ENCODE data around the gene CCNK. TPM values are rescaled to one million over a fixed set of nuclear protein-coding genes. Genes with fewer than 3 reads are reported as not detected.

The CCNK gene
- 10 to 100 TPM; 23.4 to 66.3 (median 39.0) TPM for total RNA-seq

GRCh38 chr14:99480917-99481744, at the start of gene CCNK:
Gene CCNK, plus strand, starts transcription at chr14:99481409. Its CDS starts 11,269 bp downstream, at chr14:99492678.
- Histone ChIP-seq H3K27me3 (no peaks in the 10 kb centered on the region), H3K9me3 (no peaks in the 10 kb centered on the region), H3K27ac (peak within 1 kb of the TSS; percentile 96), H3K4me3 (peak within 1 kb of the TSS; percentile 85), H3K4me1 (peaks cover 48% of the 10 kb centered on the region), H3K36me3 (no peaks in the 10 kb centered on the region)
- peak; percentile 100 for DNase-seq (ENCODE audit: low spot score in 2 of 2)
- TF ChIP-seq CTCF (IDR thresholded peaks at IDR 0.05) (no peak), POLR2AphosphoS5 (IDR thresholded peaks at IDR 0.05) (peak; percentile 84 to 98 (median 94)), EP300 (IDR thresholded peaks at IDR 0.05) (no peak), POLR2A (IDR thresholded peaks at IDR 0.05) (peak; percentile 72 to 94)
- 0% methylated on average over 22 of the region's 82 CpGs for WGBS

- TF ChIP-seq POLR2AphosphoS5 (IDR thresholded peaks at IDR 0.05) (no peak), CTCF (IDR thresholded peaks at IDR 0.05) (no peak)
- peaks cover 49% of the 10 kb centered on the region for H3K36me3 ChIP-seq
- no peak for DNase-seq (ENCODE audit: low spot score in 2 of 2)
- H3K27me3 ChIP-seq, result no peaks in the 10 kb centered on the region
- no peak overlapping the region for H3K4me3 ChIP-seq
- H3K27ac ChIP-seq, result no peak overlapping the region
- WGBS, result 80% methylated on average over 3 of the region's 3 CpGs
- no peaks in the 10 kb centered on the region for H3K4me1 ChIP-seq
- H3K9me3 ChIP-seq, result no peaks in the 10 kb centered on the region
These were observed 49.2 kb upstream of the CCNK start for GRCh38 chr14:99431986-99432385.

GRCh38 chr14:99432485-99432884, 48.7 kb upstream of the CCNK start:
- H3K27me3 ChIP-seq, result no peaks in the 10 kb centered on the region
- H3K4me1 ChIP-seq, result no peaks in the 10 kb centered on the region
- peaks cover 53% of the 10 kb centered on the region for H3K36me3 ChIP-seq
- no peaks in the 10 kb centered on the region for H3K9me3 ChIP-seq
- no peak overlapping the region for H3K4me3 ChIP-seq
- no peak overlapping the region for H3K27ac ChIP-seq
- TF ChIP-seq CTCF (IDR thresholded peaks at IDR 0.05) (no peak), EP300 (IDR thresholded peaks at IDR 0.05) (no peak), POLR2AphosphoS5 (IDR thresholded peaks at IDR 0.05) (no peak), POLR2A (IDR thresholded peaks at IDR 0.05) (no peak)
- DNase-seq (ENCODE audit: low spot score in 2 of 2), result no peak
- 86% methylated on average over 1 of the region's 1 CpG for WGBS

GRCh38 chr14:99435327-99435726, 45.9 kb upstream of the CCNK start:
- WGBS, result 79% methylated on average over 4 of the region's 4 CpGs
- TF ChIP-seq POLR2AphosphoS5 (IDR thresholded peaks at IDR 0.05), result no peak
- no peak for TF ChIP-seq POLR2A (IDR thresholded peaks at IDR 0.05)
- TF ChIP-seq EP300 (IDR thresholded peaks at IDR 0.05), result no peak
- H3K27ac ChIP-seq, result no peak overlapping the region
- H3K4me3 ChIP-seq, result no peak overlapping the region
- no peaks in the 10 kb centered on the region for H3K9me3 ChIP-seq
- H3K27me3 ChIP-seq, result no peaks in the 10 kb centered on the region
- no peaks in the 10 kb centered on the region for H3K4me1 ChIP-seq
- H3K36me3 ChIP-seq, result peaks cover 50% of the 10 kb centered on the region
- DNase-seq (ENCODE audit: low spot score in 2 of 2), result no peak

- TF ChIP-seq POLR2AphosphoS5 (IDR thresholded peaks at IDR 0.05) (no peak), POLR2A (IDR thresholded peaks at IDR 0.05) (no peak), EP300 (IDR thresholded peaks at IDR 0.05) (no peak), CTCF (IDR thresholded peaks at IDR 0.05) (no peak)
- no peaks in the 10 kb centered on the region for H3K27me3 ChIP-seq
- H3K4me1 ChIP-seq, result no peaks in the 10 kb centered on the region
- H3K9me3 ChIP-seq, result no peaks in the 10 kb centered on the region
- 80% methylated on average over 14 of the region's 14 CpGs for WGBS
- H3K27ac ChIP-seq, result no peak overlapping the region
- H3K4me3 ChIP-seq, result no peak overlapping the region
- no peak for DNase-seq (ENCODE audit: low spot score in 2 of 2)
- H3K36me3 ChIP-seq, result peaks cover 59% of the 10 kb centered on the region
These were observed 44.7 kb upstream of the CCNK start for GRCh38 chr14:99436247-99437180.

Data from suprapubic skin (tissue), 4 donors.